Effector CD8-positive, alpha-beta T cell (primary cell): Measurements from ENCODE around the gene NFIC.
"Not testable (repeated sequence)": the region's sequence is repeated elsewhere in the genome, so short reads cannot be mapped to it uniquely, and the experiment has no call there.

ENCODE experiments used
- DNase-seq: peaks from one replicate; lab custom pipeline; 2025; lab: John Stamatoyannopoulos, UW

NFIC gene

GRCh38 chr19:3492919-3493318, 126.5 kb downstream of the NFIC start:
- DNase-seq, result no peak

- no peak for DNase-seq
Measured at GRCh38 chr19:3493651-3494050, 127.3 kb downstream of the NFIC start.

GRCh38 chr19:3494051-3494450, 127.7 kb downstream of the NFIC start:
- no peak for DNase-seq

GRCh38 chr19:3494559-3494958, 128.2 kb downstream of the NFIC start:
- no peak for DNase-seq

- DNase-seq, result no peak
Measured at GRCh38 chr19:3496392-3497273, 130.2 kb downstream of the NFIC start.

GRCh38 chr19:3497757-3498520, 131.6 kb downstream of the NFIC start:
- DNase-seq, result no peak

GRCh38 chr19:3499738-3500428, 133.5 kb downstream of the NFIC start:
- DNase-seq, result no peak

- peak; percentile 84 for DNase-seq
Measured at GRCh38 chr19:3500429-3501101, 134.2 kb downstream of the NFIC start, which contains the start of gene DOHH. TSS of gene DOHH (minus strand) at chr19:3500674. CDS start at chr19:3496814, 3,860 bp downstream.

GRCh38 chr19:3501780-3502179, 135.4 kb downstream of the NFIC start:
- DNase-seq, result no peak

- DNase-seq, result no peak
Measured at GRCh38 chr19:3503036-3503572, 136.7 kb downstream of the NFIC start.

- no peak for DNase-seq
Measured at GRCh38 chr19:3504735-3505134, 138.4 kb downstream of the NFIC start.

GRCh38 chr19:3505598-3506383, 139.4 kb downstream of the NFIC start, which contains the start of gene FZR1:
TSS of gene FZR1 (plus strand) at chr19:3506311. CDS start at chr19:3522990, 16,679 bp downstream.
- peak; percentile 99 for DNase-seq

- peak; percentile 24 for DNase-seq
Measured at GRCh38 chr19:3506384-3507340, 140.3 kb downstream of the NFIC start.

GRCh38 chr19:3507371-3508120, 141.2 kb downstream of the NFIC start:
- DNase-seq, result no peak

GRCh38 chr19:3508121-3508661, 141.8 kb downstream of the NFIC start:
- DNase-seq, result not testable (repeated sequence)

GRCh38 chr19:3508771-3509535, 142.6 kb downstream of the NFIC start:
- DNase-seq, result no peak

GRCh38 chr19:3509566-3509989, 143.2 kb downstream of the NFIC start:
- no peak for DNase-seq
